Measurements from ENCODE around the gene RPH3AL.

- TF ChIP-seq MAX (IDR thresholded peaks at IDR 0.05) (no peak), YY1 (IDR thresholded peaks at IDR 0.05; ENCODE audit: low read depth) (no peak), TEAD4 (IDR thresholded peaks at IDR 0.05) (no peak), TCF12 (IDR thresholded peaks at IDR 0.05; ENCODE audit: low read depth) (no peak), CREB1 (IDR thresholded peaks at IDR 0.05; ENCODE audit: low read depth) (no peak), FOXM1 (IDR thresholded peaks at IDR 0.05; ENCODE audit: borderline replicate concordance, low read depth) (no peak), NFIC (IDR thresholded peaks at IDR 0.05) (no peak), TAF1 (IDR thresholded peaks at IDR 0.05; ENCODE audit: low read depth) (no peak)
Observed at GRCh38 chr17:172401-172800, 180.2 kb downstream of the RPH3AL start.

Data from Ishikawa (cell line).